Body of pancreas (tissue), 4 donors: ENCODE results near the gene SGCD. TPM values are rescaled to one million over a fixed set of nuclear protein-coding genes. Genes with fewer than 3 reads are reported as not detected.

Experiments
- ATAC-seq: fragments of 150-250 bp; one replicate; pipeline ENCODE4 v1.9.1; 2016
- DNase-seq, 4 donors: peaks; one replicate each; pipeline ENCODE4 v3.0.0-alpha.2; 2019
- H3K27ac ChIP-seq, 4 donors: fragments of 200-600 bp; sonication (generic); 1 replicate in 3 of 4; 2 replicates in 1 of 4; pipeline versions ENCODE4 v1.5.1 to v1.6.1; 2016 to 2019; ENCODE audit warnings: mild to moderate bottlenecking in 1 of 4, mixed read lengths in 1 of 4, moderate library complexity in 1 of 4
- H3K27me3 ChIP-seq, 2 donors: fragments of 200-600 bp; sonication (generic); one replicate each; pipeline ENCODE4 v1.6.0; 2016; ENCODE audit warnings: mild to moderate bottlenecking in 1 of 2
- H3K36me3 ChIP-seq, 2 donors: fragments of 200-600 bp; sonication (generic); replicated peaks in 1 of 2; 2 replicates each; pipeline ENCODE4 v1.5.1; 2016; ENCODE audit warnings: low read depth in 2 of 2; ENCODE audit not compliant: insufficient read depth in 1 of 2
- H3K4me1 ChIP-seq: fragments of 200-600 bp; sonication (generic); one replicate; pipeline ENCODE4 v1.6.0; 2016
- H3K4me3 ChIP-seq, 2 donors: fragments of 200-600 bp; sonication (generic); 1 replicate in 1 of 2; 2 replicates in 1 of 2; pipeline ENCODE4 v1.5.1; 2016 to 2019
- H3K9me3 ChIP-seq, 3 donors: fragments of 200-600 bp; sonication (generic); 1 replicate in 2 of 3; 2 replicates in 1 of 3; pipeline ENCODE4 v1.5.1; 2016
- POLR2A ChIP-seq, 3 donors: fragments of 450-650 bp; IDR thresholded peaks; one replicate each; pipeline ENCODE4 v1.6.1; 2016; ENCODE audit warnings: antibody characterized with exemption in 3 of 3, mild to moderate bottlenecking in 2 of 3
- WGBS, 2 donors: methylation state at CpG; one replicate each; pipeline ENCODE4 v1.1.5; 2017; 5-methylcytosine and 5-hydroxymethylcytosine counted together
- intact Hi-C: fragments of 100-400 bp; cut with DNase I; formaldehyde crosslinking; loops from one replicate; pipeline ENCODE4 v1.15.1; 2023
- total RNA-seq, 2 donors: library from RNA; depleted of rRNA; stranded (reverse); fragments of >200 nt; gene quantifications; one replicate each; pipeline ENCODE4 v1.1.0, GENCODE V29; 2016
- TF ChIP-seq, protein P1 (sequence below), 7 experiments: fragments of 450-650 bp in 4 of 7; fragments of 200-600 bp in 3 of 7; sonication (generic) in 3 of 7; IDR thresholded peaks; one replicate each; pipeline ENCODE4 v1.5.1; 2016 to 2019; ENCODE audit warnings: antibody characterized with exemption in 7 of 7

SGCD gene
- total RNA-seq, 2 donors from 2014 or later, result 0.66 to 2.6 TPM

DNA sequence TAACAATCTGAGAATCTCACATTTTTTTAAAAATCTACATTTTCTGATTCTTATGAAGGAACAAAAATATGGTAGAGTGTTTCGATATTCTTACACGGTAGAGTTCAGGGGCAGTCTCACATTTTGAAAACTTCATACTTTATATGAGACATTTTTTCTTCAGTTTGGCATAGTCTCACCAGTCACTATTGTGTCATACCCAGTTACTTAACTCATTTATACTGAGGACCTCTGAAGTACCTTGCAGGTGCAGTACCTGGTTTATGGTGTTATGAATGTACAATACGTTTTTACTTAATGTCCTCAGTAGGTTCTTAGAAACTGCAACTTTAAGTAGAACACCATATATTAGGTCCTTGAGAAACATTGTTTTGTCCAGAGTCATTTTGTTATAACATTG lies 196.6 kb downstream of the SGCD start:
- intact Hi-C loops, result no loop called here
- Histone ChIP-seq H3K4me1 (no peaks in the 10 kb centered on the region), H3K27ac (no peak overlapping the region), H3K36me3 (no peaks in the 10 kb centered on the region), H3K27me3 (no peaks in the 10 kb centered on the region), H3K4me3 (no peak overlapping the region), H3K9me3 (no peaks in the 10 kb centered on the region)
- 69 to 71% methylated on average over 3 of the region's 3 CpGs for WGBS, 2 donors
- ATAC-seq (no peak), DNase-seq (no peak)
- TF ChIP-seq POLR2A (IDR thresholded peaks at IDR 0.05), result no peak

DNA sequence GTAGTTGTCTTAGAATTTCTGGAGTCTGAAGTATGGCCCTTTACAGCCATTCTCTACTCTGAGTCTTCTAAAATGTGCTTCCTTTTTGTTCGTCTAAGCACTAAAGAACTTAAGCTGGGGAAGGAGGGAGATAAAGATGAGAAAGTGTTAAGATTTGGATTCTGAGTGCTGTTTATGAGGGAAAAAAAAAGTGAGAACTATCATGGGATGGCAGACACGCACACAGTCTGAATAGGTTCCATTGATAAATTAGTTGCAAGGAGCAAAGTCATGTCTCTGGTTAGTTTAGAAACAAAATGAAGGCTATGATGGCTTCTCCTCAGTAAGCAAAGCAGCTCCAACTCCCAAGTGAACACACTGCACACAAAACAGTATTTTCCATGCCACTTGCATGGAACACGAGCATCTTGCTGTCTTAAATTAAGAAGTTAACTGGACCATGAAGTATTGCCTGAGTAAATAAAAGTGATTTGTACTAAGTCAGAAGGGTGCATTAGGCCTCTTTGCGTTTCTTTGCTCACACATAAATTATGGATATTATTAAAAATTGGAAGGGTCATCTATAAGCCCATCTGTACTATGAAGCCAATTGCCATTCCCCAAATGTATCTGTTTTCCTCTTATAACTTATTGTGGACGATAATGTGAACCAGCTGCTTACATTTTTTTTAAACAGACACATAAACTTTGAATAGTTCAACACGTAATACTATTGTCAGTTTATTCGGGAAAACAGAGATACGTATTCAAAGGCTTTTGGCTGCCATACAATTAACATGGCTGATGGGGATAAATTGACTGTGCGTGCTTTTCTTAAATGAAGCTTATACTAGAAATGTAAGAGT lies 199.3 kb downstream of the SGCD start:
- no peak overlapping the region for H3K4me3 ChIP-seq
- H3K27ac ChIP-seq, result no peak overlapping the region
- H3K4me1 ChIP-seq, result no peaks in the 10 kb centered on the region
- ATAC-seq, result no peak
- no peaks in the 10 kb centered on the region for H3K9me3 ChIP-seq
- TF ChIP-seq POLR2A (IDR thresholded peaks at IDR 0.05), result no peak
- TF ChIP-seq, protein P1, sequence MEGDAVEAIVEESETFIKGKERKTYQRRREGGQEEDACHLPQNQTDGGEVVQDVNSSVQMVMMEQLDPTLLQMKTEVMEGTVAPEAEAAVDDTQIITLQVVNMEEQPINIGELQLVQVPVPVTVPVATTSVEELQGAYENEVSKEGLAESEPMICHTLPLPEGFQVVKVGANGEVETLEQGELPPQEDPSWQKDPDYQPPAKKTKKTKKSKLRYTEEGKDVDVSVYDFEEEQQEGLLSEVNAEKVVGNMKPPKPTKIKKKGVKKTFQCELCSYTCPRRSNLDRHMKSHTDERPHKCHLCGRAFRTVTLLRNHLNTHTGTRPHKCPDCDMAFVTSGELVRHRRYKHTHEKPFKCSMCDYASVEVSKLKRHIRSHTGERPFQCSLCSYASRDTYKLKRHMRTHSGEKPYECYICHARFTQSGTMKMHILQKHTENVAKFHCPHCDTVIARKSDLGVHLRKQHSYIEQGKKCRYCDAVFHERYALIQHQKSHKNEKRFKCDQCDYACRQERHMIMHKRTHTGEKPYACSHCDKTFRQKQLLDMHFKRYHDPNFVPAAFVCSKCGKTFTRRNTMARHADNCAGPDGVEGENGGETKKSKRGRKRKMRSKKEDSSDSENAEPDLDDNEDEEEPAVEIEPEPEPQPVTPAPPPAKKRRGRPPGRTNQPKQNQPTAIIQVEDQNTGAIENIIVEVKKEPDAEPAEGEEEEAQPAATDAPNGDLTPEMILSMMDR (IDR thresholded peaks at IDR 0.05), result no peak
- 62 to 72% methylated on average over 9 of the region's 9 CpGs for WGBS, 2 donors
- no peak for DNase-seq
- no peaks in the 10 kb centered on the region for H3K27me3 ChIP-seq
- intact Hi-C loops, result no loop called here
- H3K36me3 ChIP-seq, result no peaks in the 10 kb centered on the region

DNA sequence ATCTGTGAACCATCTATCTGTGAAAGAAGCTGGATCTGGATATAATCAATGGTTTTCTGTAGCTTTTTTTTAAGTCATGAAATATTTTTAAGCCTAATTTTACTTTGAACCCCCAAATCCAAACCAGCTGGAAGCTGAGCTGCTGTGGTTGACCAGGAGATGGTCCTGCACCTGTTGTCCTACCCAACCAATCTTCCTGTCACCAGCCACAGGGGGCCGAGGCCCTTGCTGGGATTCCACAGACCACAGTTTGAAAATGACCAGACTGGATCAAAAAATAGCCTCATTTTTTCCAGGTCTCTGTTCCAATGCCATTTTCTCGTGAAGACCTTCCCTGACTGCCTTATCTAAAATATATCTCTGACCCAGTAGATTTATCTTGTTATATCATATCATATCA lies 200.6 kb downstream of the SGCD start:
- TF ChIP-seq, protein P1 (IDR thresholded peaks at IDR 0.05), result no peak
- TF ChIP-seq POLR2A (IDR thresholded peaks at IDR 0.05), result no peak
- Histone ChIP-seq H3K9me3 (no peaks in the 10 kb centered on the region), H3K27me3 (no peaks in the 10 kb centered on the region), H3K4me1 (no peaks in the 10 kb centered on the region), H3K36me3 (no peaks in the 10 kb centered on the region), H3K4me3 (no peak overlapping the region), H3K27ac (no peak overlapping the region)
- DNase-seq (no peak), ATAC-seq (no peak)
- intact Hi-C loops, result no loop called here
- whole genome bisulfite sequencing, 2 donors, result 48 to 49% methylated on average over 2 of the region's 2 CpGs

DNA sequence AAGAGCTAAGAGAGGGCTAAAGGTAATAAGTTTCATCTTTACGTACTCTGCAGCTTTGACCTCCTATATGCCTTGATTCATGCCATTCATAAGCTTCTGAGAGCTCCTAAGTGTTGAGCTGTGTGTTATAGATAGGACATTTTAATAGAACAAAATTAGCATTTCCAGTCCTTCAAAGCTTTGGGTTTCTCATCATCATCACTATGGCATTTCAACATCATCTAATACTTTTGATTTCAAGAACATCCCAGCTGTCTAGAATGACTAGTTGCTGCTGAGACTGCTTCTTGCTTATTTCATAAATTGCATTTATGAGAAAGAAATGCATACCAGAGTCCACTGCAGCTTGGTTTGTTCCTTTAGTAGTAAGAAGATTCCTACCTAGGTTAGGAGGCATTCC lies 201.7 kb downstream of the SGCD start:
- H3K36me3 ChIP-seq, result no peaks in the 10 kb centered on the region
- intact Hi-C loops, result no loop called here
- H3K4me1 ChIP-seq, result no peaks in the 10 kb centered on the region
- H3K9me3 ChIP-seq, result no peaks in the 10 kb centered on the region
- 73 to 74% methylated on average over 1 of the region's 1 CpG for WGBS, 2 donors
- H3K27me3 ChIP-seq, result no peaks in the 10 kb centered on the region
- no peak overlapping the region for H3K27ac ChIP-seq
- ATAC-seq (no peak), DNase-seq (no peak)
- no peak for TF ChIP-seq POLR2A (IDR thresholded peaks at IDR 0.05)
- TF ChIP-seq, protein P1 (IDR thresholded peaks at IDR 0.05), result no peak
- H3K4me3 ChIP-seq, result no peak overlapping the region

DNA sequence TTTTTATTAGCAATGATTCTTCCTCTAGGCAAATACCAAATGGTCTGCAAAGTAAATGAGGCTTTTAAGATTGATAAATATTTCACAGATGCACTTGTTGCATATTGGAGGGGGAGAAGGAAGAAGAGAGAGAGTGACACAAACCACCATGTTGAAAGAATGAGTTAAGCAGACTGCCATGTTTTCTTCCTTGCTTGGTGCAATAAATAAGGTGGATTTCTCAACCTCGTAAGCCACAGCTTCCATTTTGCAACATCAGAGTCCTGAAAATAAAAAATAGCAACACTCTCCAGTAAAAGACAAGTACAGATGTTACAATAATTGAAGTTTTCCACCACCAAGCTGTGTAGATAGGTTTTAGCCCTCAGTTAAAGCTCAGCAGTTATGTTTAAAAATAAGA lies 202.9 kb downstream of the SGCD start:
- H3K4me1 ChIP-seq, result no peaks in the 10 kb centered on the region
- 56 to 63% methylated on average over 1 of the region's 1 CpG for WGBS, 2 donors
- no peaks in the 10 kb centered on the region for H3K9me3 ChIP-seq
- no peak for TF ChIP-seq POLR2A (IDR thresholded peaks at IDR 0.05)
- TF ChIP-seq, protein P1 (IDR thresholded peaks at IDR 0.05), result no peak
- H3K27me3 ChIP-seq, result no peaks in the 10 kb centered on the region
- no peaks in the 10 kb centered on the region for H3K36me3 ChIP-seq
- H3K4me3 ChIP-seq, result no peak overlapping the region
- DNase-seq (no peak), ATAC-seq (no peak)
- intact Hi-C loops, result no loop called here
- H3K27ac ChIP-seq, result no peak overlapping the region
